Left colon (tissue), 2 donors: ENCODE data around the gene HLCS. TPM values are rescaled to one million over a fixed set of nuclear protein-coding genes. Genes with fewer than 3 reads are reported as not detected.

Experiments used
- ATAC-seq: fragments of 200-7000 bp; cut with Tn5 transposase; one replicate; pipeline ENCODE4 v1.9.1; 2020; ENCODE audit warnings: mild to moderate bottlenecking, moderate library complexity
- DNase-seq, 2 donors: peaks; one replicate each; pipeline ENCODE4 v3.0.0-alpha.2; 2020
- intact Hi-C, 2 donors: fragments of 100-400 bp; cut with DNase I in 1 of 2; cut with micrococcal nuclease in 1 of 2; formaldehyde crosslinking; loops; one replicate each; pipeline versions ENCODE4 v1.11.2 to v1.14.0; 2022; cut with DNase I, micrococcal nuclease
- total RNA-seq, 2 donors: library from RNA; stranded (reverse); fragmentation: NEBNext Ultra II Directional; extraction: Animal tissue kit (Norgen Biotek cat#: 25700); gene quantifications; one replicate each; pipeline ENCODE4 v1.2.1, GENCODE V29; 2021
- donor health status: DM: no; HTN: no; CAD: no.
- donor health status: DM: yes; HTN: yes; CAD: no.

Gene HLCS
- total RNA-seq, 2 donors from 2014 or later, result 14.1 to 18.8 TPM

- ATAC-seq, result no peak
- intact Hi-C loops, result no loop called here
- no peak for DNase-seq
Observed at GRCh38 chr21:36804874-36805611, 161.4 kb downstream of the HLCS start.

- ATAC-seq, result no peak
- intact Hi-C loops, result no loop called here
- no peak for DNase-seq
Observed at GRCh38 chr21:36803816-36804439, 162.5 kb downstream of the HLCS start.

DNA sequence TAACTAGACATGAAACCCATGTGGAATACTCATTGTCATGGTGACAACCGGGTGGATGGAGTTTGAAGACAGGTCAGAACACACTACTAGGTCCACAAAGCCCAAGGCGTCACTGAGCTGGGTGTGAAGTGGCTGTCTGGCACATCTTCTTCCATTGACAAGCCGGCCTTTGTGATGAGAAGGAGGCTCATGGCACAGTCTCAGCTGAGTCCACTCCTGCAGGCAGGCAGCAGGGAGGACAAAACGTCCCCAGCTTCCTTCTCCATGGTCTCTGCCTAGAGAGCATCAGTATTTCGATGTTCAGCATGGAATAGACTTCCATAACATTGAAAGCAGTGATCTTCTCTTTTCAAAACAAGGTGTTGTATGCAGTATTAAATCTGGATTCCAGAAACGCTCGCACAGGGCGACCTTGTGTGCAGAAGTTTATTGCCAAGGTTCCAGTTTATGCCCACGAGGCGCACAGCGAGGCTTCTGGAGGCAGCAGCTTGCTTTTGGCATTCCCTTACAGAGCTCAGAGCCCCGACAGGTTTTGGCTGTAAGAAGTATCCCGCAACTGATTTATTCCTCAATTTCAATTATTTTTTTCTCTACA lies 163.3 kb downstream of the HLCS start:
- no peak for ATAC-seq
- intact Hi-C loops, result no loop called here
- no peak for DNase-seq

DNA sequence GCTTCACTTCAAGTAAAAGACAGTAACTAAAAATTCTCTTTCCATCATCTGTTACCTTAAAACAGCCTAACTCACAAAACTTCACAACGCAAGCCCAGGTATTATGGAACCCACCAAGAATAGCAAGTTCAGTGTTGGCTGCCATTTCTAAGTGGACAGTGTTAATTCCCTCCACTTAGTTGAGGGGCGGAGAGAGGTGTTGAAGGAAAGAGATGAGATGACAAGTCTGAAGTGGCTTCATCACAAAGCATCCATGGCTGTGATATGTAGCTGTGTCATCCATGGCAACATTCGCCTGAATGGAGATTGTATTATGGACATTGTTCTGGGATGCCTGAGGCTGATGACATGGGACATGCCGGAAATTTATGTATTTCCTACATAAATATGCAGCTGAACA lies 165.7 kb downstream of the HLCS start:
- DNase-seq (no peak), ATAC-seq (no peak)
- intact Hi-C loops, result no loop called here

- no peak for ATAC-seq
- no peak for DNase-seq
- intact Hi-C loops, result no loop called here
Observed at GRCh38 chr21:36799869-36800268, 166.6 kb downstream of the HLCS start.

GRCh38 chr21:36798491-36798890 lies 168.0 kb downstream of the HLCS start:
- ATAC-seq (no peak), DNase-seq (no peak)
- intact Hi-C loops, result no loop called here

DNA sequence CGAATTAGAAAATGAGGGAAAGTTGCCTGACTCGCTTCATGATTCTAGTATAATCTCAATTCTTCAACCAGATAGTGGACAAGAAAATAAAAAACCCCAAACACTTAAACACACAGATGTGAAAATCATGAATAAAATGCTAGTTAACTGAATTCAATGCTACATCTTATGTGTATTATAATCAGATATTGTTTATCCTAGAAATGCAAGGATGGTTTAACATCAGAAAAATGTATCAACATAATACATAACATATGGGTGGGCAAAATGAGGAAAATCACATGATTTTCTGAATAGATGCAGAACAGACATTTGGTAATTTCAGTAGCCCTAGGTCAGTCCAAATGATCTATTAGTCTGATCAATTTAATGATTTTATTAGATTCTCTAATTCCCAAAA lies 170.4 kb downstream of the HLCS start:
- intact Hi-C loops, result no loop called here
- no peak for DNase-seq
- ATAC-seq, result no peak

DNA sequence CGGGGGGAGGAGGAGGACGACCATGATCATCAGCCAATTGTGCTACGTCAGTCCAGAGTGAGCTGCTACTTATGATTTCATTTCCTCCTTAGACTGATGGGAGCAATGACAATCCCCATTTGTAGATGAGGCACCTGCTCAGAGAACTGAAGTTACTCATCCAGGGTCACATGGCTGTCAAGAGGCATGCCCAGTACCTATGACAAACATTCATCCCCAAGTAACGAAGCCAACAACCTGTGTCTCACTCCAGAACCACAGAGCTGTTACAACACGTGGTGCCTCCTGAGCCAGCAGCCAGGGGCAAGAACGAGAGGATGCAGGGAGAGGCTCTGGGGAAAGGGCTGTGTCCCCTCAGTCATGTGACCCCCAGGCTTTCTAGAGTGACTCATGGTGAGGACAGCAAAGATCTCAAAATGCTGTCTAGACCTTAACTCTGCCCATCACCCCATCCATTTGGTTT lies 173.9 kb downstream of the HLCS start:
- intact Hi-C loops, result no loop called here
- ATAC-seq (no peak), DNase-seq (no peak)

DNA sequence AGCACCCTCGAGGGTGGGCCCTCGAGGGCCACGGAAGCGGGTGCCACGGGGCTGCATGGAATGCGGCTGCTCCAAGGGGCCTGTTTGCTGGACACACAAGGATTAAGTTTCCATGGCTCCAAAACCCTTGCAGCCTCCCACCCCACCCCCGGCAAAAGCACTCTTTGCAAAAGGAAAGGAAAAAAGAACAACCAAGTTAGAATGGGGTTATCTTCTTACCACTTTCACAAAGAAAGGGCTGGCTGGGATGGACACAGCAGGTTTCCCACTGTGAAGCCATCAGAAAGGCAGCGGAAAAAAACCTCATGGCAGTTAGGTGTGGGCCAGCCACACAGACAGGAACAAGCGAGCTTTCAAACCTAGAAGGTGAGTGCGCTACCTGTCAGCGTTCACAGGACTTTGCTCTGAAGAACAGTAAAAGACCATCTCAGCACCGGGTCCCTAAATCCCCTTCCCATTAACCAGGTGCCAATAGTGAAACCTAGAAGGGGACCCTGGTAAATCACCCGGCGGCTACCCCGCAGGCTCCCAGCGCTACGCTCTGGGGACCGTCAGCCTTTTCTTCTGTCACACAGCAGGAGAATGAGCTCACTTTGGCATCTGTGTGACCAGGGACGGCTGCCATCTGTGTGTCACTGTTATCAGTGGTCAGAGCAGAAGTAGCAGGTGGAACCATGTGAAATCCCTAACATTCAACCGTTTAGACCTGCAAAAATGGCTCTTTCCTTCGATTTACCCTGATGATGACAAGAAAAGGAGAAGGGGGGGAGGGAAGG lies 174.6 kb downstream of the HLCS start:
- no peak for ATAC-seq
- no peak for DNase-seq
- intact Hi-C loops, result no loop called here

DNA sequence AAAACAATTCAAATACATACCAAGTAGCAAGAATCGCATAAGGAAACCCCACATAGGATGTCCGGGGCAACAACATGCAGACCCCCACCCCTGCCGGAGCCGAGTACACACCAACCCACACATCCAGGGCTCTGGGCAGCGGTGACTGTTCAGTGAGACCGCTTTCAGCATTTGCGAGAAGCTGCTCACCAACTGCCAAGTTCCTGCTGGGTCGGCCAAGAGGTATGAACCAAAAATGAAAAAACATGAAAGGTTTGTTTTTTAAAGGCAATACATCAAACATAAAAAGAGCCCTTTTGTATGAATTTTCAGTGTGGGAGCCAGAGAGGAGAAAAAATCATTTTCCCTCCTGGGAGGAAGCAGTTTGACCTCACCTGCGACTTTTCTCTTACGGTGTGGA lies 175.3 kb downstream of the HLCS start:
- DNase-seq, result no peak
- no peak for ATAC-seq
- intact Hi-C loops, result no loop called here

- intact Hi-C loops, result no loop called here
- ATAC-seq (no peak), DNase-seq (no peak)
Observed at GRCh38 chr21:36790616-36791015, 175.9 kb downstream of the HLCS start.

DNA sequence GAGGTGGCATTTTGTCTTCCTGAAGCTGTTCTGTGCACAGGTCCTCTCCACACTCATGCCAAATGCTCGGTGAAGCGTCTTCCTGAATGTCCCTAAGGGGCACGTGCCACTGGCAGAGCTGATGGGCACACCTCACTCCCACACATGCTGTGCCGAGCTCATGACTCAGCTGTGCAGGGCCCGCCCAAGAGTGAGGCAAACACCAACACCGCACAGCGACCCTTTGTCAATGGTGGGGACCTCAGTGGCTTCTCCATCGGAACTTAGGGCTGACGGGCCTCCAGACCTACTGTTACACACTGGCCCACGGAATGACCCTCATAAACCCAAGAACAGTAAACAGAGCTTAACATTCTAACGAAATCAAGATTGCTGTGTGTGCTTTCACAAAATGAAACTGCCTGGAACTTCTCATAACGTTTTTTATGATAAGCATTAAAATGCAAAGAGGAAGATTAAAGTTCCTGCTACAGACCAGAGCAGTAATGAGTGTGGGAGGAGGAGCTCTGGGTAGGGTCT lies 178.3 kb downstream of the HLCS start:
- intact Hi-C loops, result no loop called here
- ATAC-seq (peak; percentile 92), DNase-seq (peak; percentile 70 to 82)

DNA sequence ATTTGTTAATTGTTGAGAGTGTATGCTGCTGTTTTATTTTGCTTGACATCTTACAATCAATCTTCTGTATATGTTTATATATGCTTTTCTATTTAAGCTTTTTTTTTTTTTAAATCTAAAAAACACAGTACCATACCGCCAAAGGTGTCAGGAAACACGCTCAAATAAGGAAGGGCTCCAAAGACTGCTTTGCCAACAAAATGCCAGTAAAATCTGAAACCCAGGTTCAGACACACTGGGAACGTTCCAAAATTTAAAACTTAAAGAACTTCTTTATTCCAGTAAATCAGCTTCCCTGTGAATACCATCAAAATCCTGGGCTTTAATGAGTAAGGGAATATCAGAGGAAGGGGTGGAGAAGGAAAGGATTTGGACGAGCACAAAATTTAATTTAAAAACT lies 180.3 kb downstream of the HLCS start:
- no peak for DNase-seq
- ATAC-seq, result no peak
- intact Hi-C loops, result no loop called here

DNA sequence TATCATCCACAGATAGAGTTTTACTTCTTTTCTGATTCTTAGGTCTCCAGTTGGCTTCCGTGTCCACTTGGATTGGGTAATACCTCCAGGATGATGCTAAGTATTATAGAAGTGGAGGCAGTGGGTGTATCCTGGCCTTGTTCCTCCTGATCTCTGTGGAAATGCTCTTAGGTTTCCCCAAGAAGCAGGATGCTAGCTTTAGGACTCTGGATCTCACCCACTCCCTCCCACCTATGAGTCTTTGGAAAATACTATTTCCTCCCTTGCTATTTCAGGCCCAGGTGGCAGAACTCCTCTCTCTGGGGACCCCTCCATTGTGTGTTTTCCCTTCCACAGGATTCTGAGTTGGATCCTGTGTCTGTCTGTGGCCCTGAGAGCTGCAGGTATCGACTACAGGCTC lies 180.9 kb downstream of the HLCS start:
- DNase-seq, result no peak
- no peak for ATAC-seq
- intact Hi-C loops, result no loop called here

DNA sequence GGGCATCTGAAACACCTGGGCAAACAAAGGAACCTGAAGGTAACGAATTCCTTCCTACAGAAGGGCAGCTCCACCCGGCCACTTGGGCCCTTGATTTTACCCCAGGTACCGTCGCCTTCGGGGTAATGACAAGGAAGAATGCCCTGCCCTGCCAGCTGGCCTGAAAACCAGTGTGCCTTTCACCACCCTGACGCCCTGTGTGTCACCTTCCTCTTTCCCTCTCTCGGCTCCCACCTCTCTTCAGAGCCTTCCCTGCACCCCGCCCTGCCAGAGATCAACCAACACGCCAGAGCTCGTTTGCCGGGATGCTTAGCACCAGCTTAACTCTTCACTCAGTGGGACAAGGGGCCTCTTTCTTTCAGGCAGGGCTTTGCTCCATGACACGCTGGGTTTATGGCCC lies 181.5 kb downstream of the HLCS start:
- intact Hi-C loops, result no loop called here
- DNase-seq (peak in 1 of 2 donors; percentile 32), ATAC-seq (peak; percentile 45)

DNA sequence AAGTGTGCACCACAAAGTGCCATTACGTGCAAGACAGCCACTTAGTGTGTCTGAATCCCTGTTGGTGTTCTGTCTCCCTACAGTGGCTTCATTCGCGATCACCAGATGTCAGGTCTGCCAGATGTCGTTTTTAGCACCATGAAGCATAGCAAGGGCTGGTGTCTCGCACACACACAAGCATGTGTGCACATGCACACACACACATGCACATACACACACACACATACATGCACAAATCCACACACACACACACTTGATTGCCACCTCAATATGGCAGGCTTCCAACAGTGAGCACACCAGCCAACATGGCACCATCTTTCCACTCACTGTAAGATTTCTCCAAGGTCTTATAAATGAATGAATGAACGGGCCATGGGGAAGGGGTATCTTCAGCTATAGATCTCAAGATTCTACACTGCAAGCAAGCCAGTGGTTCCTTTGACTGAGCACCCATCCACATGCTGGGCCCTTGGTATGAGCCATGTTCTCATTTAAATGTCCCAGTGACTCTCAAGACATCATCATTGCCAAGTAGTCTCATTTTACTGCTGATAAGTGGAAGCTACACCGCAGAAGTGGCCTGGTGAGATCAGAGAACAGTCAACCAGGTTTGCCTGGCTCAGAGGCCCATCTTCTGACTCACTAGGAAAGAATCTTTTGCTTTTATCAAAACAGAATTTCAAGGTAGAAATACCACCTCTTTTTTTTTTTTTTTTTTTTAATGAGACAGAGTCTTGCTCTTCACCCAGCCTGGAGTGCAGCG lies 182.7 kb downstream of the HLCS start:
- no peak for ATAC-seq
- intact Hi-C loops, result no loop called here
- DNase-seq, result no peak

DNA sequence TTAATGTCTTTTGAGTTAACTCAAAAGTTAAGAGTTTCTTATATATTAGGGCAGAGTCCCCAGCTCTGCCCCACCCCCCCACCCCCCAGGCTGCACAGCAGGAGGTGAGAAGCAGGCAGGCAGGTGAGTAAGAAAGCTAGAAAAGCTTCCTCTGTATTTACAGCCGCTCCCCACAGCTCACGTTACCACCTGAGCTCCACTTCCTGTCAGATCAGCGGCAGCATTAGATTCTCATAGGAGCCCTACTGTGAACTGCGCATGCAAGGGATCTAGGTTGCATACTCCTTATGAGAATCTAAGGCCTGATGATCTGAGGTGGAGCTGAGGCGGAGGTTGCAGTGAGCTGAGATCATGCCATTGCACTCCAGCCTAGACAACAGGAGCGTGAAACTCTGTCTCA lies 185.6 kb downstream of the HLCS start:
- intact Hi-C loops, result no loop called here
- DNase-seq (no peak), ATAC-seq (no peak)

DNA sequence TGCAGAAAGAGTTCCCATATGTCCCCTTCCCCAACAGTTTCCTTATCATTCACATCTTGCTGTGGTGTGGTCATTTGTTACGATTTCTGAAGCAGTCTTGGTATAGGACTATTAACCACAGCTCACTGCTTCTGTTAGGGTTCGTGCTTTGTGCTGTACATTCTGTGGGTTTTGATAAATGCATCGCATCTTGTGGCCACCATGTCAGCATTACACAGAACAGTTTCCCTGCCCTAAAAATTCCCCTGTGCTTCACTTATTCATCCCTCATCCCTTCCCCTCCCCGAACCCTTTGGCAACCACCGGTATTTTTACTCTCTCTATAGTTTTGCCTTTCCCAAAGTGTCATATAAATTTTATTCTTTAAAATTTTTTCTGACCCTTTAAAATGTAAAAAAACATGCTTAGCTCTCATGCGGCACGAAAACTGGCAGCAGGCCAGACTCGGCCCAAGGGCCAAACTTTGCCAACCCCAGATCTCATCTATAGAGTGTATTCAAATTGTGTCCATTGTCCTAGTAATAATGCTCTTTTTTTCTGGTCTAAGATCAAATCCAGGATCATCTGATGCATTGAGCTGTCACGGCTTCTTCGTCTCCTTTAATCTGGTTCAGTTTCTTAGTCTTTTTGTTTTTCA lies 189.4 kb downstream of the HLCS start:
- DNase-seq, result no peak
- intact Hi-C loops, result no loop called here

More for the DNA sequence above, 189.4 kb downstream of the HLCS start:
- ATAC-seq, result no peak
